Measurements from ENCODE around the gene MAT1A.
"Not testable (repeated sequence)": the region's sequence is repeated elsewhere in the genome, so short reads cannot be mapped to it uniquely, and the experiment has no call there.

MAT1A gene

DNA sequence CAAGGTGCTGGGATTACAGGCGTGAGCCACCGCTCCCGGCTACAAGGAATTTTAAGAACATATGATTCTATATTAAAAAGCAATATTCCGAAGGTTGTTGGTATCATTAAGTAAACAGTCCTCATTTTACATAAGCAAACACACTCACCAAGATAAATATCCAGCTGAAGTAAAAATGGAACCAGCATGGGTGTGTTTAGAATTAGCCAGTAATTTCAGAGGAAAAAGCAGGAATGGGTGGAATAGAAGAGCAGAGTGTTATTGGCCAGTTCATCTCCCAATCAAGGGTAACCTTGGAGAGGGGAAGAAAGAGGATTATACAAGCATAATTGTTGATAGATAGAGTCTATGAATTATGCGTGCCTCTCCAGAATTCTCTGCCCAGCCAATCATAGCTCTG is 31.7 kb upstream of the MAT1A start:
- peak overlapping the region; percentile 94 for H3K27ac ChIP-seq
- no peak for TF ChIP-seq ZFX (IDR thresholded peaks at IDR 0.05; ENCODE audit: borderline replicate concordance)
- TF ChIP-seq, protein P1, sequence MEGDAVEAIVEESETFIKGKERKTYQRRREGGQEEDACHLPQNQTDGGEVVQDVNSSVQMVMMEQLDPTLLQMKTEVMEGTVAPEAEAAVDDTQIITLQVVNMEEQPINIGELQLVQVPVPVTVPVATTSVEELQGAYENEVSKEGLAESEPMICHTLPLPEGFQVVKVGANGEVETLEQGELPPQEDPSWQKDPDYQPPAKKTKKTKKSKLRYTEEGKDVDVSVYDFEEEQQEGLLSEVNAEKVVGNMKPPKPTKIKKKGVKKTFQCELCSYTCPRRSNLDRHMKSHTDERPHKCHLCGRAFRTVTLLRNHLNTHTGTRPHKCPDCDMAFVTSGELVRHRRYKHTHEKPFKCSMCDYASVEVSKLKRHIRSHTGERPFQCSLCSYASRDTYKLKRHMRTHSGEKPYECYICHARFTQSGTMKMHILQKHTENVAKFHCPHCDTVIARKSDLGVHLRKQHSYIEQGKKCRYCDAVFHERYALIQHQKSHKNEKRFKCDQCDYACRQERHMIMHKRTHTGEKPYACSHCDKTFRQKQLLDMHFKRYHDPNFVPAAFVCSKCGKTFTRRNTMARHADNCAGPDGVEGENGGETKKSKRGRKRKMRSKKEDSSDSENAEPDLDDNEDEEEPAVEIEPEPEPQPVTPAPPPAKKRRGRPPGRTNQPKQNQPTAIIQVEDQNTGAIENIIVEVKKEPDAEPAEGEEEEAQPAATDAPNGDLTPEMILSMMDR (IDR thresholded peaks at IDR 0.05): no peak

DNA sequence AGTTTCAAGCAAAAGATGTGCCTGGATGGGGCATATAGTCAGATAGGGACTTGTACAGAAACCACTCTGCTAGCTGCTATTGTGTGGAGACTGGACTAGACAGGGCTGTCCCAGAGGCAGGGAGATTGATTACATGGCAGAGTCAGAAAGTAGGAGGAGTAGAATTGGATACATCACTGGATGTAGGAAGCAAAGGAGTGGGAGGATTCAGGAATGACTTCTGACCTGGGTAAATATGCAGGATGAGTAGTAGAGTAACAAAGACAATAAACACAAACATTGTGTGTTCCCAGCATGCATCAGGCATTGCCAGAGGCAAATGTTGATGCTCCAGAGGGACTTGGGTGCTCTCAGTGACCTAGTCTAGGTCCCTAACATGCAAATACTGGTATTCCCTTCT is 30.9 kb upstream of the MAT1A start:
- no peak for TF ChIP-seq ZFX (IDR thresholded peaks at IDR 0.05; ENCODE audit: borderline replicate concordance)
- TF ChIP-seq, protein P1 (IDR thresholded peaks at IDR 0.05): no peak
- peak overlapping the region; percentile 94 for H3K27ac ChIP-seq

DNA sequence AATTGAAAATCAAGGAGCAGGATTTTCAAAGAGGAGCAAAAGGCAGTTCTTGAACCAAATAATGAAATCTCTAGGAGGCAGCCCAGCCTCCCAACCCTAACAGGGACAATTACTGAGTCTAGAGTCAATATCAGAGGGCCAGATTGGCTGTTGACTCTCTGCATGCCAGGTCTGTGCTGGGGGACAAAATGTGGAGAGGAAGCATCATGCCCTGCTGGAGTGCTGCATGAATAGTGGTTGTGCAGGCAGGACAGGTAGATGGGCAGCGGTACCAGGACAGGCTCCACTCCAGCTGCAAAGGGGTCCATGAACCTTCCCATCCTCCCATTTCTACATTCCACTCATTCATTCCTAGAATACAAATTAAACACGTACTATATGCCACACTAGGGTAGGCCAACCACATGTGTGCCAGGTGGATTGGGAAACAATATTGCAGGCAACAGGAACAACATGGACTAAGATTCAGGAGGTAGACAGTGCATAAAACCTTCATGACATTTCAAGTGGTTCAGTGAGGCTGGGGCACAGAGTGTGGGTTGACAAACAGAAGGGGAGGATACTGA is 30.4 kb upstream of the MAT1A start:
- H3K27ac ChIP-seq: peak overlapping the region; percentile 94
- TF ChIP-seq, protein P1 (IDR thresholded peaks at IDR 0.05): no peak
- no peak for TF ChIP-seq ZFX (IDR thresholded peaks at IDR 0.05; ENCODE audit: borderline replicate concordance)

DNA sequence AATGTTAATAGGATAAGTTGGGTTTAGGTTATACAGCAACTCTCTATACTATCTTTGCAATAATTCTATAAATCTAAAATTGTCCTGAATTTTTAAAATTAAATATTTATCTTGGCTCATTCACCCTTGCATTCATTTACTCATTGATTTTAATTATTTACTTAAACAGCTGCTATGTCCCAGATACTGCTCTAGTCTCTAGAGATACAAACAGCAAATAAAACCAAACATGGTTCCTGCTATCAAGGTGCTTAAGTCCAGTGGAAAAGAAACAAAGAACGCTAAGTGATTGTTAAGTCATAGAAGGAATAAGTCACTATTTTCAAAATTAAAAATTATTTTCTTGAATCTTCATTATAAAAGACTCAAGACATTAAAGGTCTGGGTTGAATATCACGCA is 29.9 kb upstream of the MAT1A start:
- TF ChIP-seq, protein P1 (IDR thresholded peaks at IDR 0.05): no peak
- TF ChIP-seq ZFX (IDR thresholded peaks at IDR 0.05; ENCODE audit: borderline replicate concordance): no peak
- peak overlapping the region; percentile 94 for H3K27ac ChIP-seq

DNA sequence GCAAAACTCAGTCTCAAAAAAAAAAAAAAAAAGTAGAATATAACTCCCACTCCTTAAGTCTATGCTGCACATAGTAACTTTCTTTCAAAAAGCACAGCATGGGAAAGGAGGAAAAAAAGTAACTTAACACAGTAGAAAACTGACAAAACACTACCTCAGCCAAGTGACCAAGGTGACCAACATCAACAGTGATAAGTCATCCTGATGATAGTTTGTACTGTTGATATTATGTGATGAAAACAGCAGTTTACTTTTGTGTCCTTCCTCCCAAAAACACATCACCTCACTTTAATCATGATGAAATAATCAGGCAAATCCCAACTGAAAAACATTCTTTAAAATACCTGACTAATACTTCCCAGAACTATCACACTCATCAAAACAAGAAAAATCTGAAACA is 29.3 kb upstream of the MAT1A start:
- TF ChIP-seq ZFX (IDR thresholded peaks at IDR 0.05; ENCODE audit: borderline replicate concordance): no peak
- peak overlapping the region; percentile 94 for H3K27ac ChIP-seq

DNA sequence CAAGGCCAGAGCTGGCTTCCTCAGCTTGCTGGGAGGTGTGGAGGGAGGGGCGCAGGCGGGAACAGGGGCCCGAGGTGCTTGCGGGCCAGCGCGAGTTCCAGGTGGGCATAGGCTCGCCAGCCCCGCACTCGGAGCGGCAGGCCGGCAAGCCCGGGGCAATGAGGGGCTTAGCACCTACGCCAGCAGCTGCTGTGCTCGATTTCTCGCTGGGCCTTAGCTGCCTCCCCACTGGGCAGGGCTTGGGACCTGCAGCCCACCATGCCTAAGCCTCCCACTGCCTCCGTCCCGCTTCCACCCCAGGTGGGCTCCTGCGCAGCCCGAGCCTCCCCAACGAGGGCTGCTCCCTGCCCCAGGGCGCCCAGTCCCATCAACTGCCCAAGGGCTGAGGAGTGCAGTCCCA is 25.9 kb upstream of the MAT1A start:
- TF ChIP-seq ZFX (IDR thresholded peaks at IDR 0.05; ENCODE audit: borderline replicate concordance): no peak
- TF ChIP-seq, protein P1 (IDR thresholded peaks at IDR 0.05): no peak
- H3K27ac ChIP-seq: no peak overlapping the region

DNA sequence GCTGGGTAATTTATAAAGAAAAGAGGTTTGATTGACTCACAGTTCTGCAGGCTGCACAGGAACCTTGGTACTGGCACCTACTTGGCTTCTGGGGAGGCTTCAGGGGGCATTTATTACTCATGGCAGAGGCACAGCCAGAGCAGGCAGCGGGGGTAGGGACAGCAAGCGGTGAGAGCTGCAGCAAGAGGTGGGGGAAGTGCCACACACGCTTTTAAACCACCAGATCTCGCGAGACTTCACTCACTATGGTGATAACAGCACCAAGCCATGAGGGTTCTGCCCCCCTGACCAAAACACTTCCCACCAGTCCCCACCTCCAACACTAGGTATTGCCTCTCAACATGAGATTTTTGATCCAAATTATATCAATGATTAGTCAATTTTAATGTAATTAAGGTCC is 24.1 kb upstream of the MAT1A start:
- TF ChIP-seq, protein P1 (IDR thresholded peaks at IDR 0.05): no peak
- no peak for TF ChIP-seq ZFX (IDR thresholded peaks at IDR 0.05; ENCODE audit: borderline replicate concordance)
- H3K27ac ChIP-seq: no peak overlapping the region

DNA sequence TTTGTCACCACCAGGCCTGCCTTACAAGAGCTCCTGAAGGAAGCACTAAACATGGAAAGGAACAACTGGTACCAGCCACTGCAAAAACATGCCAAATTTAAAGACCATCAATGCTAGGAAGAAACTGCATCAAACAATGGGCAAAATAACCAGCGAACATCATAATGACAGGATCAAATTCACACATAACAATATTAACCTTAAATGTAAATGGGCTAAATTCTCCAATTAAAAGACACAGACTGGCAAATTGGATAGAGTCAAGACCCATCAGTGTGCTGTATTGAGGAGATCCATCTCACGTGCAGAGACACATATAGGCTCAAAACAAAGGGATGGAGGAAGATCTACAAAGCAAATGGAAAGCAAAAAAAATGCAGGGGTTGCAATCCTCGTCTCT is 16.5 kb upstream of the MAT1A start:
- H3K27ac ChIP-seq: not testable (repeated sequence)

Measured in 22Rv1 (cell line).